ENCODE results near the gene NMU. TPM values are rescaled to one million over a fixed set of nuclear protein-coding genes. Genes with fewer than 3 reads are reported as not detected.
"Not testable (repeated sequence)": the region's sequence is repeated elsewhere in the genome, so short reads cannot be mapped to it uniquely, and the experiment has no call there.

NMU gene
- polyA plus RNA-seq (2012; ENCODE audit: insufficient read depth, insufficient read length, low read depth) = not detected

DNA sequence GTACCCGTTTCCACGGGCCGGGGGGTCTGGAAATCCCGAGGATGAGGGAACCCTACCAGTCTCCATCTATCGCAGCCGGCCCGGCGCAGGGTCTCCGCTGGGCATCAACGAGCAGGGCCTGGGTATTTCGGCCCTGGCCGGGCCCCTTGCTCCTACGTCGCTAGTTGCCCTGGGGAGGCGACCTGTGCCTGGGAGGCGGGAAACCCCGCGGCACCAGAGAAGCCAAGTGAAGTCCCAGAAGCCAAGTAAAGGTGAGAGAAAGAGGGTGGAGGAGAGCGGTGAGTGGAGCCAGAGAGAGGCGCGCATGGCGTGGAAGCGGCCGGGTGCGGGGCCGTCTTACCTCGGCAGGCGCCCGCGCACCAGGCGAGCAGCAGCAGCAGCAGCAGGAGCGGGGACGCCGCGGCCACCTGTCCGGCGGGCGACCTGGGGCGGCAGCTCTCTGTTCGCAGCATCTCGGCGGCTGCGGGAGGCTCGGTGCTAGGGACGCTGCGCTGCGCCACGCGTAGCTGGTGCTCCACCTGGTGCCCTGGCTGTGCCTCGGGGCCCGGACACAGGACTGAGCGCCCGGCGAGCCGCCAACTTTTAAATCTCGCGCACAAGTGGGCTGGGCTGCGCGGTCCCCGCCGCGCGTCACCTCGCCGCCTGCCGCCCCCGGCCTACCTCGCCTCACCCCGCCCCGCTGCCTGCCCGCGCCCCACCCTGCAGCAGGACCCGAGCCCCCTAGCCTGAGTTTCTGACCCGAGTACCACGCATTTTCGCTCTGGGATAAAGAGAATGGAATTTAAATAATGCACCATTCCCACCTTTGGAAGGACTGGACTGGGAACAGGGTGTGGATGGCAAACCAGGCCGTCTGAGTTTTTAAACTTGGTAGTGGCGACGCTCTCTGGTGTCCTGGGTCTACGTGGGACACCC, at the start of gene NMU:
NMU (minus strand) TSS at position 558 of the 915 bp plus-strand sequence; CDS start at position 452, 106 bp downstream.
- H3K9me3 ChIP-seq = no peaks in the 10 kb centered on the region
- H3K27me3 ChIP-seq = peaks cover 37% of the 10 kb centered on the region
- H3K36me3 ChIP-seq = no peaks in the 10 kb centered on the region
- H3K4me1 ChIP-seq = no peaks in the 10 kb centered on the region
- TF ChIP-seq, protein P1, sequence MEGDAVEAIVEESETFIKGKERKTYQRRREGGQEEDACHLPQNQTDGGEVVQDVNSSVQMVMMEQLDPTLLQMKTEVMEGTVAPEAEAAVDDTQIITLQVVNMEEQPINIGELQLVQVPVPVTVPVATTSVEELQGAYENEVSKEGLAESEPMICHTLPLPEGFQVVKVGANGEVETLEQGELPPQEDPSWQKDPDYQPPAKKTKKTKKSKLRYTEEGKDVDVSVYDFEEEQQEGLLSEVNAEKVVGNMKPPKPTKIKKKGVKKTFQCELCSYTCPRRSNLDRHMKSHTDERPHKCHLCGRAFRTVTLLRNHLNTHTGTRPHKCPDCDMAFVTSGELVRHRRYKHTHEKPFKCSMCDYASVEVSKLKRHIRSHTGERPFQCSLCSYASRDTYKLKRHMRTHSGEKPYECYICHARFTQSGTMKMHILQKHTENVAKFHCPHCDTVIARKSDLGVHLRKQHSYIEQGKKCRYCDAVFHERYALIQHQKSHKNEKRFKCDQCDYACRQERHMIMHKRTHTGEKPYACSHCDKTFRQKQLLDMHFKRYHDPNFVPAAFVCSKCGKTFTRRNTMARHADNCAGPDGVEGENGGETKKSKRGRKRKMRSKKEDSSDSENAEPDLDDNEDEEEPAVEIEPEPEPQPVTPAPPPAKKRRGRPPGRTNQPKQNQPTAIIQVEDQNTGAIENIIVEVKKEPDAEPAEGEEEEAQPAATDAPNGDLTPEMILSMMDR (IDR thresholded peaks at IDR 0.05; ENCODE audit: low read depth, low read length) = no peak
- DNase-seq = peak; percentile 67
- H3K4me3 ChIP-seq (ENCODE audit: low read depth, low read length) = peak within 1 kb of the TSS; percentile 19

DNA sequence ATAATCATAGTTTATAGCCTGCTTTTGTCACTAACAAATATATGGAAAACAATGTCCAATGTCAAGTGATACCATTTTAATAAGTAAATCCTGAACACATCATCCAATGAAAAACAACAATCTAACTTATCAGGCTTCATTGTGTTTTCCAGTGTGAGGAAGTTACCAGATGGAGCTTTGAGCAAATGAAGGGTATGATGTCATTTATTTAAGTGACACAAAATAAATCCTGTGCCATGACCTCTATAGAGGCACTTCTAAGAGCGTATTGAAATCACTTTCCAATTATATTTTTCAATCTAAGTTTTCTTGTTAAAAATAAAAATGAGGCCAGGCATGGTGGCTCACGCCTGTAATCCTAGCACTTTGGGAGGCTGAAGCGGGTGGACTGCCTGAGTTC, 48.2 kb upstream of the NMU start:
- no peaks in the 10 kb centered on the region for H3K27me3 ChIP-seq
- DNase-seq = no peak
- TF ChIP-seq, protein P1 (IDR thresholded peaks at IDR 0.05; ENCODE audit: low read depth, low read length) = no peak
- H3K36me3 ChIP-seq = no peaks in the 10 kb centered on the region
- H3K9me3 ChIP-seq = no peaks in the 10 kb centered on the region
- no peaks in the 10 kb centered on the region for H3K4me1 ChIP-seq
- no peak overlapping the region for H3K4me3 ChIP-seq (ENCODE audit: low read depth, low read length)

- DNase-seq, H3K4me1 ChIP-seq: not testable (repeated sequence)
Measured at GRCh38 chr4:55682797-55683196, 46.7 kb upstream of the NMU start.

GRCh38 chr4:55682295-55682694, 46.2 kb upstream of the NMU start:
- Histone ChIP-seq H3K4me3 (ENCODE audit: low read depth, low read length) (no peak overlapping the region), H3K36me3 (no peaks in the 10 kb centered on the region), H3K4me1 (no peaks in the 10 kb centered on the region), H3K9me3 (no peaks in the 10 kb centered on the region), H3K27me3 (no peaks in the 10 kb centered on the region)
- TF ChIP-seq, protein P1 (IDR thresholded peaks at IDR 0.05; ENCODE audit: low read depth, low read length) = no peak
- no peak for DNase-seq

More at GRCh38 chr4:55682797-55683196, 46.7 kb upstream of the NMU start:
- not testable (repeated sequence) for H3K9me3 ChIP-seq; H3K4me3 ChIP-seq (ENCODE audit: low read depth, low read length); H3K27me3 ChIP-seq; H3K36me3 ChIP-seq

- TF ChIP-seq, protein P1 (IDR thresholded peaks at IDR 0.05; ENCODE audit: low read depth, low read length) = no peak
- Histone ChIP-seq H3K4me3 (ENCODE audit: low read depth, low read length) (no peak overlapping the region), H3K27me3 (no peaks in the 10 kb centered on the region), H3K9me3 (no peaks in the 10 kb centered on the region), H3K4me1 (no peaks in the 10 kb centered on the region), H3K36me3 (no peaks in the 10 kb centered on the region)
- no peak for DNase-seq
Measured at GRCh38 chr4:55681430-55681829, 45.3 kb upstream of the NMU start.

DNA sequence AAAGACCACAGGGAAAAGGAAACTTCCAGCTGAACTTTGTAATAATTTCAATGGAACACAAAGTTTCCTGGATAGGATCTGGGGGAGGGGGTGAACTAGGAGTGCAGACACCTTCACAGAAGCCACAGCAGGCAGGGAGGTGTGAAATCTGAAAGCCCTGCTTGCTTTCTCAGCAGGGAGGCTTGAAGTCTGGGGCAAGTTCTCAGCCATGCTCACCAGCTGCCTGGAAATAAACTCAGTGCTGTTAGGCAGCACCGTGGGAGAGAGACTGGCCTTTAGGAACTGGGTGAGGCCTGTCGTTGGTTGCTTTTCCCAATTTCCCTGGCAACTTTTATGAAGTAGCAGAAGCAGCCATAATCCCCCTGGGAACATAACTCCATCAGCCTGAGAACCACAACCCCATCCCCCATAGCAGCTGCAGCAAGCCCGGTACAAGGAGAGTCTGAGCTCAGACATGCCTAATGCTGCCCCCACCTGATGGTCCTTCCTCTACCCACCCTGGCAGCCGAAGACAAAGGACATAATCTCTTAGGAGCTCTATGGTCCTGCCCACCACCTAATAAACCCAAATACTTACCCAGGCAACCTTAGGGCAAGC, 39.2 kb upstream of the NMU start:
- Histone ChIP-seq H3K9me3 (no peaks in the 10 kb centered on the region), H3K4me1 (no peaks in the 10 kb centered on the region), H3K36me3 (no peaks in the 10 kb centered on the region), H3K4me3 (ENCODE audit: low read depth, low read length) (no peak overlapping the region), H3K27me3 (no peaks in the 10 kb centered on the region)
- no peak for DNase-seq
- TF ChIP-seq, protein P1 (IDR thresholded peaks at IDR 0.05; ENCODE audit: low read depth, low read length) = no peak
